NOMO-1 (cell line): ENCODE data around the gene TBXAS1.
A peak's percentile ranks its signal among the peaks of the same experiment; 100 is the strongest.

Experiments used
- DNase-seq, 2 experiments: peaks; one replicate each; lab custom pipeline; 2025; ENCODE audit not compliant: unreplicated experiment in 2 of 2; lab: John Stamatoyannopoulos, UW

The TBXAS1 gene

DNA sequence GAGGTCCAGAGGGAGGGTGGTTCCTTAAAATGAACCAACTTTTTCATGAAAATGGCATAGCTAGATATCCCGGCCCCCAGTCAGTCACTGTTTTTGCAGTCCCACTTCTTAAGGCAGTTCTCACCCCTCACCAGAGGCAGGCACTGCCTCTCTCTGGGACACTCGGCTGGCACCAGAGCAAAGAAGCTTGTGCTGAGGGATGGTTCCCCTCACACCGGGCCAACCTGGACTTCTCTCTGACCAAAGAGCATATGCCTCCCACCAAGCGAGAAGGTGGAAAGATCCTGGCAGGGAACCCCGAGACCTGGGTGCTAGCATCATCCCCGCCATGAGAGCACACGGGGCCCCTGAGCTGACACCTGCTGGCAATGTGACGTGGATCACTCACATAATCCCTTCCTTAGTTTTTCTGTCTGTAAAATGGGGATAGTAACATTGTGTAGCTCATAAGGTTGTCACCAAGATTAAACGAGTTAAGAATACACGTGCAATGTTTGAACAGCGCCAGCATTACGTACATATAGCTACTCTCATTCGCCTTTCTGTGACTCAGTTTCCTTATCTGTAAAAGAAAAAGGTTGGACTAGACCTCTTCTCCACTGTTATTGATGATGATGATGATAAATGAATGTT is 145.2 kb downstream of the TBXAS1 start:
- no peak for DNase-seq

DNA sequence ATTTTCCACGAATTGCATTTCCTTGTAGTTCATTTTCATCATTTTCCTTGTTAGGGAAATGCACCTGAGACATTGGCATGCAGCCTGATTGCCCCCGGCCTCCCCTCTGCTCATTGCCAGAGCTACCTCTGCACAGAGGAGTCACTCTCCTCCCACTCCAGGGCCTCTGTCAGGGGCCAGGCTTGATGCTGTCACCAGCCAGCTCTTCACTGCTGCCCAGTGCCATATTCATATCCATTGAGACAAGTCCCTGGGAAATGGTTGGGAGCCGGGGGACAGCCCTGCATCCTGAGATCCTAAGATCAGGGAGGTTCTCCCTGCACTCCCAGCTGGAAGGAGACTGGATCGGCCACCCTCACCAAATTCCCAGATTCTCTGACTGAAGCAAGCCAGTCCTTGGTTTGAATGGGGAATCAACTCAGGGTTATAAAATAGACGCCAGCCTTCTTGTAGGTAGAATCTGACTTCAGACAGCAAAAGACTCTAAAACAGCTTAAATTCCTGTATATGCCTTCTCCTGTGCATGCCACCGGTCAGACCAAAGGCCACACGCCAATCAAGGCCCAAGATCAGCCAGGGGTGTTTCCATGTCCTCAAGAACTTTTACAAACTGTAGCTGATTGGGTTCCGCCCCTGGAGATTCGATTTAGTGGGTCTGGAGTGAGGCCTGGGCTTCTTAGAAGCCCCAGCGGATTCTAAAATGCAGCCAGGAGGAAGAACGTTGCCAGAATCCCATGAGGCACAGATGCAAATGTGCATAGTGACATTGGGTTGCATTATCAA is 147.2 kb downstream of the TBXAS1 start:
- DNase-seq: no peak

DNA sequence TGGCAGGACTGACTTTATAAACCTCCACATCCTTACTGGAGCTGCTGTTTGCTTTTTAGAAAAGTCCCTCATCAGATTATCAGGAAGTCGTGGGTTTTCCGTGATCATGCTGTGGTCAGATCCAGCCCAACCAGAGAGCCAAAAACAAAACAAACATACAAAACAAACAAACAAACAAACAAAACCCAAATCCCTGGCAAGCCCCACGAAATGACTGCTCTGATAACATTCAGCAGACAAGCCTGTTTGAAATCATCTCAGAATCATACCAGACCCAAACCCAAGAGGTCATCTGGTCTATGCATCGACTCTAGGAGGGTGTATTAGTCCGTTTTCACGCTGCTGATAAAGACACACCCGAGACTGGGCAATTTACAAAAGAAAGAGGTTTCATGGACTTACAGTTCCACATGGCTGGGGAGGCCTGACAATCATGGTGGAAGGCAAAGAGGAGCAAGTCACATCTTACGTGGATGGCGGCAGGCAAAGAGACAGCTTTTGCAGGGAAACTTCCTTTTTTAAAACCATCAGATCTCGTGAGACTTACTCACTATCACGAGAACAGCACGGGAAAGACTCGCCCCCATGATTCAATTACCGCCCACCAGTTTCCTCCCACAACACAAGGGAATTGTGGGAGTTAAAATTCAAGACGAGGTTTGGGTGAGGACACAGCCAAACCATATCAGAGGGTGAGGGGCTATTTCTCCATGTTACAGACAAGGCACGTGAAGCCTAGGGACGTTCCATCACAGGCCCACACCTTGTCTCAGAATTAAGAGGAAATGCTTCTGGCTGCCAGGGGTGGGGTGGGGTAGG is 148.0 kb downstream of the TBXAS1 start:
- DNase-seq: no peak

DNA sequence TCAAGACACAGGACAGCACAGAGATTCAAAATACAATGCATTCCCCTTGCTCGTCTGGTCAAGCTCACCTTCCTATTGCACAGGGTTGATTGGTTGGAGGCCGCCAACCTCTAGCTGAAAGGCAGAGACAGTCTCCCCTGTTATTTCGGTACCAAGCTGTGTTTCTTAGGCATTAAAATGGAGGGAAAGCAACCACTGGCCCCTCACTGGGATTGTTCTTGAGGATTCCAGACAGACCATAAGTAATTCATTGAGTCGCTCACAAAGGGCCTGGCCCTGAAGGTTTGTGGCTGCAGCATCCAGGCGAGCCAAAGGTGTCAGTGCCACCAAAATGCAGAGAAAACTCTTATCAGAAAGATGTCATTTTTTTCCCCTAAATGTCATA is 152.4 kb downstream of the TBXAS1 start:
- no peak for DNase-seq

DNA sequence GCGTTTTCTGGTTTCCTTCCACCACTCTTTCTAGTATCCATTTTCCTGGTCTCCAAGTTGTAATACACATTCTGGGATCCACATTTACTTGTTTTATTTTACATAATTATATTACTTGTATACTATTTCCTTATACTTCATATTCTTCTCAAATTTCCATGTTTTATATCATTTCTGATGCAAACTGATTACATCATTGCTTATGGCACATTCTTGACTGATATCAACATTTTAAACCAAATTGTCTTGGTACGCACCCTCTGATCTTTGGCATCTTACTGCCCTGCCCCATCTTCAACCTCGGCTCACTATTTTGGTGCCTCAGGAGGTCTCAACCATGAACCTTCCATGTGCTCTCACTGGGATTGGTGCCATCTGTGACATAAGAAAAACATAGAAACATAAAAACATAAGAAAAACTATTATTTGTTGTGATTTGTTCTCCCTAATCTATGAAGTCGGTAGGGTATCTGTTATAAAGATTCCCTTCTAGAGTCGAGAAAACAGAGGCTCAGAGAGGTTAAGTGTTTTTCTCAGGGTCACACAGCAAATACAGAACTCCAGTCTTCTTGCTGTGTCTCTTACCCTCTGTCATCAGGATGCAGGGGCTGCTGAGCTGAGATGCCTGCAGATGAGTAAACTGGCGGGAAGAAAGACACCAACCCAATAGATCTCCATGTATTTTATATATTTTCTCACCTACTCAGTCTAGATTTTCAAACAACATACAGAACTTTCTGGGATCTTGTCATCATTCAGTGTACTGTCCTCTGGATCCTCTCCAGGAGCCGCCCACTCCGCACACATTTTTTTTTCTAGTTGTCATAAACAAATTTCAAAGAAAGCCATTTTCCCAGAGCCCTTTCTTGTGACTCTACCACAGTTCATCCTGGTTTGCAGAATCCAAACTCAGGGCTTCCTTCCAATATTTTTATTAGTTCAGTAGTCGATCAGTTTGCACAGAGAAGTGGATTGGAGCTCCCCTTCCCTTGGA is 154.2 kb downstream of the TBXAS1 start:
- DNase-seq: no peak

DNA sequence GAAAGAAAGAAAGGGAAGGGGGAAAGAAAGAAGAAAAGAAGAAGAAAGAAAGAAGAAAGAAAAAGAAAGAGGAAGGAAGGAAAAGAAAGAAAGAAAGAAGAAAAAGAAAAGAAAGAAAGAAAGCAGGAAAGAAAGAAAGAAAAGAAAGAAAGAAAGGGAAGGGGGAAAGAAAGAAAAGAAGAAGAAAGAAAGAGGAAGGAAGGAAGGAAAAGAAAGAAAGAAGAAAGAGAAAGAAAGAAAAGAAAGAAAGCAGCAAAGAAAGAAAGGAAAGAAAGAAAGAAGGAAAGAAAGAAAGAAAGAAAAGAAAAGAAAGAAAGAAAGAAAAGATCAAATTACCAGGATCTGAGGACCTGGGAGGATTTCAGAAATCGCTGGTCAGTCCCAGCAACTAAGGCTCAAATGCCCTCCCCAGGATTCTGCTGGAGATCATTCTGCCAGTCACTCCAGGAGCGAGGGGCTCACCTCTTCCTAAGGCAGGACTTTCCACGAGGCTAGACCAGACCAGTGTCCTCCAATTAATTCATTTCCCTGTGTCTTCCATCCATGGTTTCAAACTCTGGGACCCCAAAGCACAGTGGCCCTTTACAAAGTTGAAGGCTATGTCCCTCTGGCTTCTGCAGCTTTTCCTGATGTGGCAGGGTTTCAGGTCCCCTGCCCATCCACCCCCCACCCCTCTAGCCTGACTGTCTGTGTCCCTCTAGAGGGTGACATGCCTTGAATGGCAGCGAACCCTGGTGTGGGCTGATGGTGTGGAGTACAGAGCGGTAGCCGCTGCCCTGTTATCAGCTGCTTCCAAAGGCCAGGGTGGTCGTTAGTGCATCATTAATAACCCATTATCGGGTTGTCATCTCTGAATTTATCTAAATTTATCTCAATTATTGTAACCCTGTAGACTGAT is 155.8 kb downstream of the TBXAS1 start:
- no peak for DNase-seq

DNA sequence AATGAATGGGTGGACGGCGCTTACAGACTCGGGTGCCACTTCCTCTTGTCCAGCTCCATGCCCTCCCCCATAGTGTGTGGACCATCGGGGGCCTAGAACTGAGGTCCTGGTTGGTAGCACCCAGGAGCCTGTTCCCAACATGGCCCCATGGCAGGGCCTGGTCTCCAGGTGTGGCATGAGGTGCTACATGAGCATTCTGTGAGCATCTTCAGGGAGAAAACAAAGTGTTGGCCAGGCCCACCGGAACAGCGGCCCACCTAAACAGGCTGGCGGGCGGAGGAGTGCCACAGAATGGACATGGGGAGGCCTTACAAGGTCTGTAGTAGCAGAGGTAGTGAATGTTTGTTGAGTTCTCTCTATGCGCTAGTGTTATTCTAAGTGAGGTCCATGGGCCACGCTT is 156.7 kb downstream of the TBXAS1 start:
- DNase-seq: no peak

DNA sequence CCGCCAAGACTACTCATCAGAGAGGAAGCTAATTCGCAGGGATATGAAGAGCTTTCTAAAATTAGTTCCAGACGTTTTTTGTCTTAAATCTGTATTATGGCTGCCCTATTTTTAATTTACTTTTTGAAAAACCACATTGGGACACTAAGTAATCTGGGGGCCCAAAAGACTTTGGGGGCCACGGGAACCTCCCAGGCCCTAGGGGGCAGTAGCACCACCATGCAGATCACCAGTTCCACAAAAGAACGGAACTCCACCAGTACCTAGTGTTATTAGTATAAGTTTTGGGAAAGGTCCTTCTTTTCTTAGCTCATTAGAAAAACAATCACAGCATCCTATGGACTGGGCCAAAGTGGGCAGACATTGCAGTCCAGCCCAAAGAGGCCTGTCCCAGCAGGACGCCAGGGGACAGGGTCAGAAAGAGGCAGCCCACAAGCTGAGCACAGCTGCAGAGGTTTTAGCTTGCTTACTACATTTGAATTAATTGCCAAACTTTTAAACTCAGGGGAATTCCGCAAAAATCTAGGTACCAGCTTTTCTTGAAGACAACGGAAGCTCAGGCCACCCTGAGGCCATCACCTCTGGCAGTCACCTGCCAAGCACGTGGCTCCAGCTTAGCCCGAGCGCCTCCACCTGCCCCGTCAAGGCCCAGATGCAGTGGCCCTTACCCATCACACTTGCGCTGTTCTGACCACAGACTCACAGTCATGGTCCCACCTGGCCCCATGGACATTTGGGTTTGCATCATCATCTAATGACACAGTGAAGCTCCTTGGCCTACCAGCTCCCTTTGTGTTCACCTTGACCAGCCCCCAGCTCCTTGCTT is 158.8 kb downstream of the TBXAS1 start:
- DNase-seq: no peak

DNA sequence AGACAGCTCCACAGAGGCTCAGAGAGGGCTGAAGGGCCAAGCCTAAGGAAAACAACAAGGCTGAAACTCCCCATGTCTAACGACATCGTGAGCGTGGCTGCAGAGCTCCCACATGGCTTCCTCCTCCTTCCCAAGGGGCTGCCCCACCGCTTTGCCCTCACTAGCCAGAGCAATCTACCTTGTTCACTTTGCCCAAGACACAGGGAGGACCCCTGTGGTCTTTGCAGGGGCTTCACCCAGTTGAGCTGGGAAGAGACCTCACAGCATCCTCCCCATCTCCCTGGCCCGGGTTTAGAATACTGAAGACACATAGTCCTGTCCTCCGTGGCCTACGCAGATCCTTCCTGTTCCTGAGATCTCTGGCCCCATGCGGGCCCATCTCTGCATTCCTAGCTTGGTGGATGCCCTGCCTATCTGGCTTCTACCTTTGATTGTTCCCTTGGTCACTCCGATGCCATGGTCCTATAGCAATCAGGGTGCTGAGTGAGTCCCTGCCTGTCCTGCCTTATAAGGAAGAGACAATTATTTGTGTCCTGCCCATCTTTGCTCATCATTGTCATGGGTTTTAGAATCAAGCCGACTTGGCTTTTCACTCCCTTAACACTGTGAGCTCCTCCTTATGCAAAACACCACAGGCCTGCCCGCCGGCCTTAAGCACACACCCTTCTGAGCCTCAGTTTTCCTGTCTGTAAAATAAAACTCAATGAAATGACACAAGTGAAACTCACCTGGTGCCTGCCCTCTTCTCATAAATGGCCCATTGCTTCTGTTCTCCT is 160.5 kb downstream of the TBXAS1 start:
- no peak for DNase-seq

DNA sequence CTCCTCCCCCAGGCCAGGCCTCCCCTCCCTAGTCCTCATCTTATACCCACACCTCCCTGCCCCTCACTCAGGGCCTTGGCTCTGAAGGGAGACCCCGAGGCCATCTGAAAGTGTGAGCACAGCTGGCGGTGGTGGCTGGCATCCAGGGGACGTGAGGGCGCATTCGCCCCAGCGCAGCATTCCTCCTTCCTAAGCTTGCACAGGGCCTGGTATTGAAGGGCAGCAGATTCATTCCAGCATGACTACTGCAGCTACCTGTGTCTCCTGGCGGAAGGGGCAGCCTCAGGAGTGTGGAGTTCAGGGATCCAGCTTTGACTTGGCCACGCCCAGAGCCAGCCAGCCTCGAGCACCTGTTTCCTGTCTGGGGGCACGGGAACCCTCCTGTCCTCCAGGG is 161.1 kb downstream of the TBXAS1 start:
- no peak for DNase-seq

DNA sequence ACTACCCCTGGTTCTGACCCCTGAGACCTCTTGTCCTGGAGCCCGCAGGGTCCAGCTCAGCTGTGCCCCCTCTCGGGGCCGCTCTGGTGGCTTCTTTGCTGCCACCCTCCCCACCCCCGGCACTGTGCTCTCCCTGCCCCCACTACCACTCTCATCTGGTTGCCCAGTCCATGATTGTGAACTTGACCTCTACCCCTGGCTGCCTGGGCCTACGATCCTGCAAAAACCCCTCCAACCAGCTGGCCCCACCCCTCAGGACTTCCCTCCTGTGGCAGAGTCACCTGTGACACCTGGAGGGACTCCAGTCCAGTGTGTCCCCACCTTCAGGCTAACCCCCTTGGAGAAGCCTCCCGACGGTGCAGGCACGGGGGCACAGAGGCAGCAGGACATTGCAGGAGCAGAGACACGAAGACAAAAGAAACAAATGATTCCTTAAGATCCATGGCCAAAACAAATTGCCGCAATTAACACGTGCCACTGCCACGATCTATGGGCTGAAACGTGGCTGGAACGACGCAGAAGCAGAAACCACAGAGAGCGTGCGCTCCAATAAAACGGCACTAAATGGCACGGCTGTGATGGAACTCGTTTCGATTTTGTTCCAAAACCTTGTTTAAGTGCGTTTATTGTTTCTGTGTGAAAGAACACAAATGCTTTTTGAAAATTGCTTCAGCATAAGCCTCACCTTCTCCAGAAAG is 161.7 kb downstream of the TBXAS1 start:
- no peak for DNase-seq

DNA sequence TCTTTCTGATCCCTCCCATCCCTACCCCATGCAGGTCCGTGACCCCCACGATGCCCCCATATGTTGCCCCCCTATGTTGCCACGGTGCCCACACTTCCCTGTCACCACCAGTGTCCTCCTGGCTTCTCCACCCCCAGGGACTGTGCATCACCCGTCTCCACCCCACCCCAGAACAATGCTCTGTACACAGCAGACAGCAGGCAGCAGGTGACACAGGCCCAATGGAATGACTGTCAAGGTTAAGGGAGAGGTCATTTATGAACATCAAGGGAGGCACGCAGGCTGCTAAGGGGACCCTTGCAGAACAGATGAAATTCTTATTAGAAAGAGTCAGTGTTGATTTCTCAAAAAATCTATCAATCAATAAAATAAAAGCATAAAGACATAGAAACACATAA is 162.2 kb downstream of the TBXAS1 start:
- no peak for DNase-seq

DNA sequence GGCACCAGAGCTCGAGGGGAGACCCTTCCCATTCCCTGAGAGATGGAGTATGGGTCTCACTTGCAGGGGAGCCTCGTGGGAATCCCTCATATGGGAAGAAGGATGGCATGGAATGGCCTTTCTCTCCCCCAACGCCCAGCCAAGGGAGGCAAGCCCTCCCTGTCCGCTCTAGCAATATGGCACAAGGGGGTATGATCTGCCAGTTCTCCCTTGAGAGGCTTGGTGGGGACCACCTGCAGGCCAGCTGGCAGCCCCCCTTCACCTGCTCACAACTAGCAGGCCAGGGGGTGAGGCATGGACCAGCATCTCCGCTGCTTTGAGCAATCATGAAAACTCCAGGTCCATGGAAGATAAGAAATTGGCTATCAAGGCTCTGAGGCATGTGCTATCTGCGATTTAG is 162.8 kb downstream of the TBXAS1 start:
- DNase-seq: no peak

DNA sequence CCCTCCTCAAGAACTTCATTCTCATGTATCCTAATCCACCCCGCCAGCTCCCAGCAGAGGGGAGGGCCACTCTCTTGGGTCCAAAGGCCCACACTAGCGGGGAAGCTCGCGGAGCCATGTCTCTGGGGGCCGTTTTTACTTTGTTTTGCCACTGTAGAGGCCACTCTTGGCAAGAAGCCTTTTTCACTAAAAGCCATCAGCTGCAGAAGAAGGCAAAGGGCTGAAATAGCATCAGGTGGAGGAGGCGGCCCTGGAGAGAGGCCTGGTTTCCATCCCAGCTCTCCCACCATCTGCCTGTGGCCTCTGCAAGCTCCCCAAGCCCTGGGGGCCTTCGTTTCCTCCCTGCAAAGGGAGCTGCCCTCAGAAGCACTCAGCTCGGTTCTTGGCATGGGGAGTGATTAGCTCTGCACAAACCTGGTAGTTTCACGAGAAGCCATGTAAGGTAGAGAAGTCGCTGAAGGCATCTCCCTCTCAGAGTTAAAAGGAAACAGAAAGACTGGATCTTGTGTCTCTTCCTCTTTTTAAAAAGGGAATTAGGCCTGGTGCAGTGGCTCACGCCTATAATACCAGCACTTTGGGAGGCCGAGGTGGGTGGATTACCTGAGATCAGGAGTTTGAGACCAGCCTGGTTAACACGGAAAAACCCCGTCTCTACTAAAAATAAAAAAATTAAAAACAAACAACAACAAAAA is 163.4 kb downstream of the TBXAS1 start:
- peak; percentile 2 to 4 for DNase-seq

DNA sequence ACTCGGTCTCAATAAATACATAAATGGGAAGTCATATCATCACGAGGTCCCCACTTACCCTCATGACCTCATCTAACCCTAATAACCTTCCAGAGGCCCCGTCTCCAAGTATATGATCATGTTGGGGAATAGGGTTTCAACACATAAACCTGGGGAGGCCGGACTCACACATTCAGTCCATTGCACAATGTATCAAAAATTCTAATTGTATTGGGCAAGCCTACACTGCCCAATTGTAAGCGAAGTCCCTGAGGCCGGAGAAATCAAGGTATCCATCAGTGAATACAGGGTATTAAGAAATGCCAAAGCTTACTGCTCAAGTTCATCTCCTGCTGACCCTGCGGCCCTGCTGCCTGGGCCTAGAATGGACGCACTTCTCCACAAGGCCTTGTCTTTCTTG is 164.1 kb downstream of the TBXAS1 start:
- no peak for DNase-seq

DNA sequence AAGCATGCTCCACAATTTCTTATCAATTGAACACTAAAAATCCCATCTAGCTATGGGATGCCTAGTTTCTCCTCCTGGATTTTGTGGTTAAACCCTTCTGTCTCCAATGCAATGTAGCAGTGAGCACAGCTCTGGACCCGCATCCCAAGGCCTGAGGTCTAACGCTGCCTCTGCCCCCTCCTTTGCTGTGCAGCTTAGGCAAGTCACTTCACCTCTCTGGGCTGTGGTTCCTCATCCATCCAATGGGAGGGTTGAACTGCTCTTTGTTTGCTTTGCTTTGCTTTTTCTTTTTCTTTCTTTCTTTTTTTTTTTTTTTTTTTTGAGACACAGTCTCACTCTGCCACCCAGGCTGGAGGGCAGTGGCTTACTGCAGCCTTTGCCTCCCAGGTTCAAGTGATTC is 164.5 kb downstream of the TBXAS1 start:
- no peak for DNase-seq

DNA sequence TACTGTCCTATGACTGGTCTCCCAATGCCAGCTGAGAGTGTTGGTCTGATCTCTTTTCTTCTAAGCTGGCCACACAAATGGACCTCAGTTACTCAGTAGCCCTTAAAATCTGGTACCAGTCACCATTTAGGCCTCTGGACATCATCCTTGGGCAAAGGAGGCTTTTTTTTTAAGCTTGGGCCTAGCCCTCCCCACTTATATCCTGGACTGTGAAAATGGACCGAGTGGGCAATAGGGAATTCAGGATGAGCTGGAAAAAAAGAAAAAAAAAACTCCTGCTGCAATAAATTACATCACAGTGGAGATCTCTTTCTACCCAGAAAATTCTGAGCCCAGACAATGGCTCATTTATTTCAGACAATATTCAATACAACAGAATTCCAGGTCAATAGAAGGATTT is 165.3 kb downstream of the TBXAS1 start:
- no peak for DNase-seq
